H9 (cell line): Measurements from ENCODE around the gene MFN2. TPM values are rescaled to one million over a fixed set of nuclear protein-coding genes. Genes with fewer than 3 reads are reported as not detected.

Experiments
- DNase-seq: peaks from one replicate; pipeline ENCODE4 v3.0.0-alpha.2; 2017
- H2AFZ ChIP-seq: one replicate; pipeline ENCODE4 v1.6.1; 2013; ENCODE audit warnings: mild to moderate bottlenecking, low read length, control low read depth, moderate library complexity
- H2AK5ac ChIP-seq: 2 replicates; pipeline ENCODE4 v1.6.1; 2013; ENCODE audit warnings: low read length, control low read depth, mixed read lengths; ENCODE audit not compliant: insufficient read length
- H2BK120ac ChIP-seq: one replicate; pipeline ENCODE4 v1.6.1; 2013; ENCODE audit warnings: low read depth, mild to moderate bottlenecking, low read length, control low read depth, inconsistent platforms; ENCODE audit not compliant: poor library complexity, severe bottlenecking
- H2BK12ac ChIP-seq: 2 replicates; pipeline ENCODE4 v1.6.1; 2013; ENCODE audit warnings: low read length, control low read depth, mixed read lengths, low read depth; ENCODE audit not compliant: insufficient read length
- H2BK15ac ChIP-seq: 2 replicates; pipeline ENCODE4 v1.6.1; 2013; ENCODE audit warnings: low read depth, low read length, control low read depth
- H2BK20ac ChIP-seq: one replicate; pipeline ENCODE4 v1.6.1; 2013; ENCODE audit warnings: low read depth, mild to moderate bottlenecking, low read length, control low read depth, inconsistent platforms; ENCODE audit not compliant: poor library complexity, severe bottlenecking
- H2BK5ac ChIP-seq: 2 replicates; pipeline ENCODE4 v1.6.1; 2013; ENCODE audit warnings: low read length, control low read depth, mixed read lengths; ENCODE audit not compliant: insufficient read length
- H3K14ac ChIP-seq: 2 replicates; pipeline ENCODE4 v1.6.1; 2013; ENCODE audit warnings: low read length, control low read depth; ENCODE audit not compliant: insufficient read depth
- H3K18ac ChIP-seq: 2 replicates; pipeline ENCODE4 v1.6.1; 2013; ENCODE audit warnings: low read depth, mild to moderate bottlenecking, mixed read lengths, low read length, control low read depth; ENCODE audit not compliant: insufficient read length
- H3K23ac ChIP-seq: 2 replicates; pipeline ENCODE4 v1.6.1; 2013; ENCODE audit warnings: low read length, control low read depth, mixed read lengths, low read depth; ENCODE audit not compliant: insufficient read length
- H3K23me2 ChIP-seq: 2 replicates; pipeline ENCODE4 v1.6.1; 2013; ENCODE audit warnings: low read depth, mild to moderate bottlenecking, mixed read lengths, low read length, control low read depth; ENCODE audit not compliant: insufficient read length, poor library complexity, severe bottlenecking
- H3K27ac ChIP-seq: 2 replicates; pipeline ENCODE4 v1.5.1; 2013; ENCODE audit warnings: low read length, control low read depth, mixed read lengths, low read depth; ENCODE audit not compliant: insufficient read length
- H3K27me3 ChIP-seq: 2 replicates; pipeline ENCODE4 v1.6.1; 2013; ENCODE audit warnings: low read length, control low read depth, inconsistent platforms; ENCODE audit not compliant: insufficient read depth
- H3K4ac ChIP-seq: 2 replicates; pipeline ENCODE4 v1.6.1; 2013; ENCODE audit warnings: low read depth, mild to moderate bottlenecking, control low read depth, inconsistent platforms, low read length, moderate library complexity
- H3K4me1 ChIP-seq: 2 replicates; pipeline ENCODE4 v1.6.1; 2013; ENCODE audit warnings: low read length, control low read depth, inconsistent platforms; ENCODE audit not compliant: insufficient read depth
- H3K4me2 ChIP-seq: 2 replicates; pipeline ENCODE4 v1.6.1; 2013; ENCODE audit warnings: low read length, control low read depth, mixed read lengths; ENCODE audit not compliant: insufficient read length, insufficient read depth
- H3K56ac ChIP-seq: 2 replicates; pipeline ENCODE4 v1.6.1; 2013; ENCODE audit warnings: low read depth, mild to moderate bottlenecking, mixed read lengths, low read length, control low read depth; ENCODE audit not compliant: insufficient read length
- H3K79me1 ChIP-seq: 2 replicates; pipeline ENCODE4 v1.6.1; 2013; ENCODE audit warnings: low read depth, mild to moderate bottlenecking, moderate library complexity, low read length, control low read depth, inconsistent platforms; ENCODE audit not compliant: insufficient read depth, poor library complexity, severe bottlenecking
- H3K79me2 ChIP-seq: 2 replicates; pipeline ENCODE4 v1.6.1; 2013; ENCODE audit warnings: low read length, control low read depth, inconsistent platforms; ENCODE audit not compliant: insufficient read depth
- H3K9ac ChIP-seq: 2 replicates; pipeline ENCODE4 v1.6.1; 2013; ENCODE audit warnings: low read length, control low read depth, mixed read lengths; ENCODE audit not compliant: insufficient read length; ENCODE audit errors: extremely low read depth
- H3K9me3 ChIP-seq: one replicate; pipeline ENCODE4 v1.6.1; 2013; ENCODE audit warnings: low read depth, low read length, inconsistent platforms; ENCODE audit not compliant: control insufficient read depth
- H3T11ph ChIP-seq: one replicate; pipeline ENCODE4 v1.6.1; 2013; ENCODE audit warnings: mild to moderate bottlenecking, low read length, control low read depth, inconsistent platforms
- H4K20me1 ChIP-seq: one replicate; pipeline ENCODE4 v1.6.1; 2013; ENCODE audit not compliant: control insufficient read depth, insufficient read length, insufficient read depth
- H4K5ac ChIP-seq: 2 replicates; pipeline ENCODE4 v1.6.1; 2013; ENCODE audit warnings: low read depth, mild to moderate bottlenecking, mixed read lengths, low read length, control low read depth; ENCODE audit not compliant: insufficient read length
- H4K8ac ChIP-seq: replicated peaks from 2 replicates; pipeline ENCODE4 v1.6.1; 2013; ENCODE audit warnings: low read length, control low read depth, mixed read lengths, low read depth; ENCODE audit not compliant: insufficient read length
- H4K91ac ChIP-seq: 2 replicates; pipeline ENCODE4 v1.6.1; 2013; ENCODE audit warnings: low read depth, mild to moderate bottlenecking, moderate library complexity, mixed read lengths, low read length, control low read depth; ENCODE audit not compliant: insufficient read length
- H3K27ac Mint-ChIP-seq, 3 experiments: 2 replicates in 2 of 3; 3 replicates in 1 of 3; pipeline ENCODE4 v1.8.0; 2020 to 2021; ENCODE audit warnings: mixed read lengths in 3 of 3, mild to moderate bottlenecking in 1 of 3, moderate library complexity in 1 of 3
- H3K27me3 Mint-ChIP-seq: 2 replicates; pipeline ENCODE4 v1.8.0; 2021; ENCODE audit warnings: low read depth, mild to moderate bottlenecking, moderate library complexity, mixed read lengths
- H3K36me3 Mint-ChIP-seq, 3 experiments: 2 replicates in 2 of 3; 3 replicates in 1 of 3; pipeline ENCODE4 v1.8.0; 2020 to 2021; ENCODE audit warnings: low read depth in 3 of 3, mixed read lengths in 3 of 3; ENCODE audit not compliant: insufficient read depth in 1 of 3
- H3K4me1 Mint-ChIP-seq, 2 experiments: 2 replicates each; pipeline ENCODE4 v1.8.0; 2020; ENCODE audit warnings: mixed read lengths in 2 of 2
- H3K4me3 Mint-ChIP-seq, 2 experiments: 2 replicates in 1 of 2; 3 replicates in 1 of 2; pipeline ENCODE4 v1.8.0; 2020 to 2021; ENCODE audit warnings: mild to moderate bottlenecking in 2 of 2, mixed read lengths in 2 of 2, moderate library complexity in 1 of 2
- H3K9me3 Mint-ChIP-seq, 2 experiments: 2 replicates in 1 of 2; 3 replicates in 1 of 2; pipeline ENCODE4 v1.8.0; 2020; ENCODE audit warnings: mild to moderate bottlenecking in 2 of 2, mixed read lengths in 2 of 2, moderate library complexity in 1 of 2
- WGBS: extraction: QIAGEN DNeasy Blood & Tissue Kit; methylation state at CpG from one replicate; pipeline ENCODE4 v1.1.7; 2013; ENCODE audit warnings: missing lambda C conversion rate, low lambda C conversion rate, mixed read lengths; ENCODE audit not compliant: insufficient read length; ENCODE audit errors: extremely low coverage; 5-methylcytosine and 5-hydroxymethylcytosine counted together
- total RNA-seq: library from RNA; stranded (reverse); gene quantifications from 2 replicates; pipeline ENCODE4 v1.2.1, GENCODE V29; 2021
- TF ChIP-seq, protein P1 (sequence below): fragments of 200-600 bp; sonication (generic); conservative IDR thresholded peaks from 3 replicates; pipeline ENCODE4 v1.8.0; 2021; ENCODE audit warnings: antibody characterized with exemption, mild to moderate bottlenecking

Gene MFN2
- total RNA-seq, 1 experiment from 2014 or later = 61.4 TPM

DNA sequence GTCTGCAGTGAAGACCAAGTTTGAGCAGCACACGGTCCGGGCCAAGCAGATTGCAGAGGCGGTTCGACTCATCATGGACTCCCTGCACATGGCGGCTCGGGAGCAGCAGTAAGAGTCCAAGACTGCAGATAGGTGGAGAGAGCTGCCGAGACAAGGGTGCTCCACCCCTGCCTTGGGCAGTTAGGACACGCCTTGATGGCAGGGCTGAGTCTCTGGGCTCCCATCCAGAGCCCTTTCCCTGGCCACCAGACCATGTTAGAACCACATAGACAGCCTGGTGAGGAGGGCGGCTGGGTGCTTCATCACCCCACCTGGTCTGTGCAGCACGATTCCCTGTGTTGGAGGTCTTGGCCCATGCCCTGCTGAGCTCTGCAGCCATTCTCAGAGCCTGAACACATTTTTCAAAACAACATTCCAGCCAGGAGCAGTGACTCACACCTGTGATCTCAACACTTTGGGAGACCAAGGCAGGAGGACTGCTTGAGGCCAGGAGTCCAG, 21.8 kb downstream of the MFN2 start:
- H4K91ac ChIP-seq = no peak overlapping the region
- no peak overlapping the region for H3K4ac ChIP-seq
- H2BK120ac ChIP-seq = no peak overlapping the region
- no peaks in the 10 kb centered on the region for H3K23me2 ChIP-seq
- Mint-ChIP-seq H3K27me3 (no peaks in the 10 kb centered on the region), H3K4me1 (no peaks in the 10 kb centered on the region), H3K36me3 (peaks cover 67 to 92% (median 81%) of the 10 kb centered on the region in 3 experiments), H3K9me3 (no peaks in the 10 kb centered on the region; a peak in 1 of 5 replicates), H3K27ac (peak overlapping the region in 2 of 3 experiments; percentile 53 to 89; a peak in 2 of 7 replicates), H3K4me3 (no peak overlapping the region)
- DNase-seq = no peak
- no peaks in the 10 kb centered on the region for H3K9me3 ChIP-seq
- H3K23ac ChIP-seq = no peak overlapping the region
- H4K20me1 ChIP-seq = no peaks in the 10 kb centered on the region
- H3K27ac ChIP-seq = no peak overlapping the region
- no peak overlapping the region for H3K56ac ChIP-seq
- no CpG with 5 or more reads among the region's 10 CpGs for WGBS
- H3K9ac ChIP-seq = no peak overlapping the region
- TF ChIP-seq, protein P1, sequence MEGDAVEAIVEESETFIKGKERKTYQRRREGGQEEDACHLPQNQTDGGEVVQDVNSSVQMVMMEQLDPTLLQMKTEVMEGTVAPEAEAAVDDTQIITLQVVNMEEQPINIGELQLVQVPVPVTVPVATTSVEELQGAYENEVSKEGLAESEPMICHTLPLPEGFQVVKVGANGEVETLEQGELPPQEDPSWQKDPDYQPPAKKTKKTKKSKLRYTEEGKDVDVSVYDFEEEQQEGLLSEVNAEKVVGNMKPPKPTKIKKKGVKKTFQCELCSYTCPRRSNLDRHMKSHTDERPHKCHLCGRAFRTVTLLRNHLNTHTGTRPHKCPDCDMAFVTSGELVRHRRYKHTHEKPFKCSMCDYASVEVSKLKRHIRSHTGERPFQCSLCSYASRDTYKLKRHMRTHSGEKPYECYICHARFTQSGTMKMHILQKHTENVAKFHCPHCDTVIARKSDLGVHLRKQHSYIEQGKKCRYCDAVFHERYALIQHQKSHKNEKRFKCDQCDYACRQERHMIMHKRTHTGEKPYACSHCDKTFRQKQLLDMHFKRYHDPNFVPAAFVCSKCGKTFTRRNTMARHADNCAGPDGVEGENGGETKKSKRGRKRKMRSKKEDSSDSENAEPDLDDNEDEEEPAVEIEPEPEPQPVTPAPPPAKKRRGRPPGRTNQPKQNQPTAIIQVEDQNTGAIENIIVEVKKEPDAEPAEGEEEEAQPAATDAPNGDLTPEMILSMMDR = no peak
- H3K14ac ChIP-seq = no peak overlapping the region
- H4K8ac ChIP-seq = no peak overlapping the region
- no peak overlapping the region for H2BK12ac ChIP-seq
- no peak overlapping the region for H2BK15ac ChIP-seq
- H2AFZ ChIP-seq = no peak overlapping the region
- H3K4me2 ChIP-seq = no peak overlapping the region
- no peaks in the 10 kb centered on the region for H3K79me2 ChIP-seq
- H4K5ac ChIP-seq = no peak overlapping the region
- no peaks in the 10 kb centered on the region for H3K27me3 ChIP-seq
- H2BK5ac ChIP-seq = no peak overlapping the region
- no peak overlapping the region for H2AK5ac ChIP-seq
- no peak overlapping the region for H3K18ac ChIP-seq
- H3K79me1 ChIP-seq = no peaks in the 10 kb centered on the region
- no peak overlapping the region for H2BK20ac ChIP-seq
- H3T11ph ChIP-seq = no peak overlapping the region
- no peaks in the 10 kb centered on the region for H3K4me1 ChIP-seq
